GM18870 (cell line): ENCODE measurements around the gene OXT.

ENCODE experiments used
- ATAC-seq: cut with Tn5 transposase; IDR thresholded peaks from one replicate; pipeline ENCODE4 v1.9.1; 2021; ENCODE audit warnings: moderate library complexity; ENCODE audit not compliant: unreplicated experiment

Gene OXT

GRCh38 chr20:3084283-3084985 lies 13.0 kb downstream of the OXT start, which contains the start of gene AVP:
Gene AVP, minus strand, starts transcription at chr20:3084724. Its CDS starts 50 bp downstream, at chr20:3084674.
- no peak for ATAC-seq

GRCh38 chr20:3084986-3085360 lies 13.6 kb downstream of the OXT start:
- no peak for ATAC-seq

DNA sequence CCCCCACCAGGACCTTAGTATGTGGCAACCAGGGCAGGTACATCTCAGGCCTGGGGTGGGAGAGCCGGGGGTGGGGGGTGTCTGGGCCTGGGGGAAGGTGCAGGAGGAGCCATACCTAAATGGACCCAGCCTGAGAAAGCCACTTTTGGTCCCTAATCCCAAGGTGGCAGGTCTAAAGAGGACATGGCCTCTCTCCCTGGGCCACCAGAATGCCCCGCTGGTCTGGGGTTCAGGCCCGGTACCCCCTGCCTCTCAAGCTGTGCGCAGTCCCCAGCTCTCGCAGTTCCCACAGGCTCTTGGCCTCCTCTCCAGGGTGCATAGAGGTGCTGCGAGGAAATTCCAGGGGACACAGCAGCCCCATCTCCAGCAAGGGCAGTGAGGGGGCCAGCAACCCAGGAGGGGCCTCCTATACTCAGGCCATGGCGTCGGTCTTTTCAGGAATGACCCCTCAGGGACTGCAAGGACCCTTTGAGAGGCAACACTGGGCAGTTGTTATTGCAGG lies 14.2 kb downstream of the OXT start:
- ATAC-seq: no peak

DNA sequence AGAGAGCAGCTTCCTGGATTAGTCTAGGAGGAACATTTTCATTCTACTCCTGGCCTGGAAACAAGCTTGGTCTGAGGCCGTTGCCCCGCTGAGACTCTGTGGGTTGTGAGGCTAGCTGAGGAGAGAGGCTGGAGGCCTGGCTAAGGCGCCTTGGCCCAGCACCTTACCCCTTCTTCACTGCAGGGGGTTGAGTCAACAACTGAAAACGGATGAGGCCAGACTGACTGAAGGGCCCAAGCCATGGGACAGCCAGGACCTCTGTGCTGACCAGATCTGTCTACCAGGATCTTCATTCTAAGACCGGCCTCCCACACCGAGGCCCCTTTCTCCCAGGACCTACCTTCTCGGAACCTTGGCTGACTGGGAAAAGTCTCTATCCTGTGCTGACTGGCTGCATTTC lies 16.6 kb downstream of the OXT start:
- no peak for ATAC-seq

- no peak for ATAC-seq
Observed at GRCh38 chr20:3090565-3090964, 19.1 kb downstream of the OXT start.

DNA sequence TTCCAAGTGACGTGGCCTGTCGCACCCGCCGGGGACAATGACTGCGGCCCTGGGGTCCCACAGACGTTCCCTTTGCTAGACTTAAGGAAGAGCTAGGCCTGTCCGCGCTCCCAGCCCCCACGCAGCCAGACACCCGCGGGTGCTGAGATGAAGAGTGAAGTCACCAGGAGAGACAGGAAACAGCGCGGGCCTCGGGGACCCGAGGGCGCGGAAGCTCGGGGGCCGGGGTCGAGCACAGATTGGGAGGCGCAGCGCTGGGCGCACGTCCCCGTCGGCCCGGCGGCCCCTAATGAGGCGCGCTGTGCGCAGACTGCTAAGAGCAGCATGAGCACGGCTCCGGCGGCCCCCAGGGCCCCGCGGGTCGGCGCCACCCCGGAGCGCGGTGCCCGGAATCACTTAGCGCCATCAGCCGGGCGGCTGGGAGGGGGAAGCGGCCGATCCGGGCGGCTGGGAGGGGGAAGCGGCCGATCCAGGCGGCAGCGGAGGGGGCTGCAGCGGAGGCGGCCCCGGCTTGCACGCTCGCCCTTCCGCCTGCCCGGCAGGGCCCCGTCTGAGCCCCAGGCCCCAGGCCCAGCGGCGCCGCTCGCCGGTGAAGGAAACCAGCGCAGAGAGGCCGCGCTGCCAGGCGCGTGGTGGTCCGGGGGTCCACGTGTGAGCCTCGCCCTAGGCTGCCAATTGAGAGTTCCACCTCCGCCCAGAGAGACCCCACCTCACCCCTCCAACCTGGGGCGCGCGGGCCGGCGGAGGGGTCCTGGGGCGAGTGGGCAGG lies 21.4 kb downstream of the OXT start:
- no peak for ATAC-seq

DNA sequence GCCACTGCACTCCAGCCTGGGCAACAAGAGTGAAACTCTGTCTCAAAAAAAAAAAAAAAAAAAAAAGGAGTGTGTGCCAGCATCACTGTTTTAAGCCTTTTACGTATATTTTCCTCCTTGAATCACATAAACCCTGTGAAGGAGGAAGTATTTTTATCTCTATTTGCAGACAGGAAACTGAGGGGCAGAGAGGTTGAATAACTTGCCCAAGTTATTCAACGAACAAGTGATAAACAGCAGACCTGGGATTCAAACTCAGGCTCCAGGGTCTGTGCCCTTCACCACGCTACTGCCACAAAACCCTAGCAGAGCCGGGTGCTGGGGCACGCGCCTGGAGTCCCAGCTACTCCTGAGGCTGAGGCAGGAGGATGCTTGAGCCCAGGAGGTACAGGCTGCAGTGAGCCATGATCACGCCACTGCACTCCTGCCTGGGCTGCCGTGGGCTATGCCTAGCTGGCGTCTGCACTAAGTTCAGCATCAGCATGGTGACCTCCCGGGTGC lies 22.5 kb downstream of the OXT start:
- ATAC-seq: no peak

- ATAC-seq: no peak
Observed at GRCh38 chr20:3094848-3095629, 23.6 kb downstream of the OXT start.

GRCh38 chr20:3100480-3100879 lies 29.1 kb downstream of the OXT start:
- no peak for ATAC-seq

- ATAC-seq: no peak
Observed at GRCh38 chr20:3101251-3101650, 29.8 kb downstream of the OXT start.

- ATAC-seq: no peak
Observed at GRCh38 chr20:3101737-3102574, 30.5 kb downstream of the OXT start.

DNA sequence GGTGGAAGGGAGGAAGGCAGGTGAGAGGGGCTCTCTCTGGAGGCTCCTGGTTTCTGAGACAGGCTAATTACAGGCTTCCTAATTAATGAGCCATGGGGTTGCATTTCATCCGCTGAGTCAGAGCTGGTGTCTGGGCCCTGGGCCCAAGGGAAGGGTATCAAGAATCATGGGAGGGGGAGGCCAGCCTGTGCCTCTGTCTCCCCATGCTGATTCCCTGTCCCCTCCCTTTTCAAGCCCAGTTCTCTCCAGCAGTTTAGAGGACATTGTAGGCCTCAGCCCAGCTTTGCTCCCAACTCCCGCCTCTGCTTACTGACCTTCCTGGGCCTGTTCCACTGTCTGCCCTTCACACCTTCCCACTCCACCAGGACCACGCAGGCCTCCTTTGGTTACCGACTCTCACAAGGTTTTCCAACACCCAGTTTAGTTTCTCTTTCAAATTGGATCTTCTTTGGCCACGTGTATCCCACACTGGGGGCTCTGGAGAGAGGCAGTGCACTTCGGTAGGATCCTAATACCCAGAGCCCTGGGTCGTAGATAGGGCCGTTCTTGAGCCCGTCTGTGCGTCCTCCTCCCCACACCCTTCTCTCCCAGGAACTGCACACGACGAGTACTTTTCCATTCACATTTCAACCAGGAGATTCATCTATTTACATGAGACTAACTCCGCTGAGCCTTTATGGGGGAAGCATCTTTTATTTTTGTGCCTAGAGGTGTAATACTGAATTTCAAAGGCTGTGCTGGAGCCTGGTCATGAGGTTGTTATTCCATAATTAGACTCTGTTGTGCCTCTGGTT lies 31.4 kb downstream of the OXT start:
- ATAC-seq: no peak

- ATAC-seq: no peak
Observed at GRCh38 chr20:3103369-3104032, 32.1 kb downstream of the OXT start.

DNA sequence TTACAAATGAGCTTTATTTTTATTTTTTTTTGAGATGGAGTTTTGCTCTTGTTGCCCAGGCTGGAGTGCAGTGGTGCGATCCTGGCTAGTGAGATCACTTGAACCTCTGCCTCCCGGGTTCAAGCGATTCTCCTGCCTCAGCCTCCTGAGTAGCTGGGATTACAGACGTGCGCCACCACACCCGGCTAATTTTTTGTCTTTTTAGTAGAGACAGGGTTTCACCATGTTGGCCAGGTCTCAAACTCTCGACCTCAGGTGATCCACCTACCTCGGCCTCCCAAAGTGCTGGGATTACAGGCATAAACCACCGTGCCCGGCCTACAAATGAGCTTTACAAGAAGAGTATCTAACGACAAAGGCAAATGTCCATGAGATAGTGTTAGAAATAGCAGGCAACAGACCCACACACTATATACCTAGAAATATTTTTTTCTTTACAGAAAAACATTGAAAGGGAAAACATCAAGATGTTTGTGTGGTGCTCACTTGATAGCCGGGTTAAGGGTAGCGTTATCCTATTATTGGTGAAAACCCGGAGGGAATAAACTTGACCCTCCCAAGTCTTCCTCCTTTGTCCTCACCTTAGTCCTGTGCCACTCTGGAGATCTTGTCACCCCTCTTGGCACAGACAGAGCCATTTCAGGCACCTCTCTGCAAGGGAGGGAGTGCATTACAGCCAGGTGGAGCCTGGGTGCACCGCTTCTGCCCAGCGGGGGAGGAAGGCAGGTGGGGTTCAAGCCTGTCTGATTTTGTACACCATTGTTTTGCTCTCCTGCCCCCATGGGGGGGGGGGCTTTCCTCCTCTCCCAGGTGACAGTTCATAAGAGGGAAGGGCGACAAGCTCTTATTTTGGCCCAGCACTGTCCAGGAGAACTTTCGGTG lies 34.1 kb downstream of the OXT start:
- no peak for ATAC-seq

DNA sequence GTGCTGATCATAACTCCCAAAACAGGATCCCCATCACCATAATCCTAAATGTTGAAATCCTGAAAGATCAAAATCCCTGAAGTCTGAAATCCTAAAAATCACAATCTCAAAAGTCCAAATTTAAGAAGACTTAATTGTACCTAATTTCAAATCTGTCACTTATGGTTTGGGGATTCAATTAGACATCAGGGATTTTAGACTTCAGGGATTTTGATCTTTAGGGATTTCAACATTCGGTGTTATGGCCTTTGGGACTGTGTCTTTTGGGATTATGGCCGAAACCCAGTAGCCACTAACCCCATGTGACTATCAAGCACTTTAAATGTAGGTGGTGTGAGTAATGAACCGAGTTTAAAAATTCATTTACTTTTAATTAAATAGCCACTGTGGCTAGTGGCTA lies 34.8 kb downstream of the OXT start:
- no peak for ATAC-seq

DNA sequence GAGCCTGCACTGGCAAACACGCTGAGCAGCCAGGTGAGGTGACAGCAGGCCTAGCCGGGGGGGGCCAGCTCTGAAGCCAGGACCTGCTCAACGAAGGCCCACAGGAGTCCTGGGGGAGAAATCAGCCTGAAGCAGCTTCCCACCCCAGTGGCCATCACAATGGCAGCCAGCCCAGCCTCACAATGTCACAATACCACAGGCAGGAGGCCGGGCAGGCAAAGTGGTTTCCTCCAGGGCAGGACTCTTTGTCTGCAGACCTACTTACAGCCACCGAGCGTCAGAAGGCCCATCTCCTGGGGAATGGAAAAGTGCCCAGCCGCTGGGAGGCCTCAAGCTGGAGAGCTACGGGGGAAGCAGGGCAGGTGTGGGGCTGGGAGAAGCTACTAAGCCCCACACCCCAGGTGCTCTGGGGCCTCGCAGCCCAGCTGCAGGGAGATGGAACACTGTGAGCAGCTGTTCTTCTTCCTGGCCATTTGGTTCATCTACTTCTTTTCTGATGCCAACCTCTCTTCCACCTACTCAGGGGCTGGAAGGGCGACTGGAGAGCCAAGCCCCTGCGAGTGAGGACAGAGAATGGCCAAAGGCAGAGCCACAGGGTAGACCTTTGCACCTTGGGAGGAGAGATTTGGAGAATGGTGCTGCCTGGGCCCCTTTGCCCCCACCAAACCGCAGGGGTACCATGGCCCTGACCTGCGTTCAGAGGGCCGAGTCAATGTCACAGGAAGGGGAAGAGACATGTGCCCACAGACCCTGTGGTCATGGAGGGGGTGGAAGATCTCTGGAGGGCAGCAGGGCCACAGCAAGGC lies 35.4 kb downstream of the OXT start:
- no peak for ATAC-seq

- ATAC-seq: no peak
Observed at GRCh38 chr20:3107464-3108025, 36.1 kb downstream of the OXT start.
